Keratinocyte (primary cell): ENCODE results near the gene RASA3. TPM values are rescaled to one million over a fixed set of nuclear protein-coding genes. Genes with fewer than 3 reads are reported as not detected.

ENCODE experiments used
- DNase-seq: peaks from one replicate; pipeline ENCODE4 v3.0.0-alpha.2; 2011; ENCODE audit warnings: low read depth, missing footprints, low spot score
- FAIRE-seq: peaks from 2 replicates; lab custom pipeline; 2011; peaks lifted over from hg19 to GRCh38; lab: Jason Lieb, UNC
- H2AFZ ChIP-seq: 2 replicates; pipeline ENCODE4 v1.6.0; 2012; ENCODE audit warnings: low read length, control low read depth, inconsistent platforms; ENCODE audit not compliant: control insufficient read depth
- H3K27ac ChIP-seq: 2 replicates; pipeline ENCODE4 v1.5.1; 2011; ENCODE audit warnings: low read length; ENCODE audit not compliant: control insufficient read depth, insufficient read depth
- H3K27me3 ChIP-seq: 3 replicates; pipeline ENCODE4 v1.6.0; 2011; ENCODE audit warnings: low read length; ENCODE audit not compliant: control insufficient read depth, insufficient read depth; ENCODE audit errors: extremely low read depth
- H3K36me3 ChIP-seq, 2 experiments: 2 replicates in 1 of 2; 3 replicates in 1 of 2; pipeline ENCODE4 v1.5.1; 2011; ENCODE audit warnings: low read length in 2 of 2, mild to moderate bottlenecking in 1 of 2; ENCODE audit not compliant: control insufficient read depth in 2 of 2, insufficient read depth in 2 of 2; ENCODE audit errors: extremely low read depth in 1 of 2
- H3K4me1 ChIP-seq: 3 replicates; pipeline ENCODE4 v1.5.1; 2011; ENCODE audit warnings: low read length; ENCODE audit not compliant: control insufficient read depth, insufficient read depth; ENCODE audit errors: extremely low read depth
- H3K4me2 ChIP-seq: 3 replicates; pipeline ENCODE4 v1.6.0; 2011; ENCODE audit warnings: low read depth, low read length; ENCODE audit not compliant: control insufficient read depth, insufficient read depth; ENCODE audit errors: extremely low read depth
- H3K4me3 ChIP-seq, 3 experiments: fragments of 200-600 bp in 1 of 3; sonication (generic) in 1 of 3; 2 replicates in 2 of 3; 3 replicates in 1 of 3; pipeline ENCODE4 v1.5.1; 2011 to 2016; ENCODE audit warnings: low read length in 3 of 3, mild to moderate bottlenecking in 3 of 3, control low read depth in 2 of 3, inconsistent platforms in 1 of 3, low read depth in 1 of 3, mixed read lengths in 1 of 3, mixed run types in 1 of 3, moderate library complexity in 1 of 3; ENCODE audit not compliant: control insufficient read depth in 2 of 3, insufficient read depth in 2 of 3; ENCODE audit errors: extremely low read depth in 1 of 3
- H3K79me2 ChIP-seq: 2 replicates; pipeline ENCODE4 v1.6.0; 2012; ENCODE audit warnings: low read length; ENCODE audit not compliant: control insufficient read depth, insufficient read depth
- H3K9ac ChIP-seq: 3 replicates; pipeline ENCODE4 v1.6.0; 2011; ENCODE audit warnings: low read length; ENCODE audit not compliant: control insufficient read depth, insufficient read depth; ENCODE audit errors: extremely low read depth
- H3K9me1 ChIP-seq: 3 replicates; pipeline ENCODE4 v1.6.0; 2011; ENCODE audit warnings: low read length; ENCODE audit not compliant: control insufficient read depth, insufficient read depth; ENCODE audit errors: extremely low read depth
- H3K9me3 ChIP-seq: 2 replicates; pipeline ENCODE4 v1.5.1; 2012; ENCODE audit warnings: low read depth, low read length; ENCODE audit not compliant: control insufficient read depth
- H4K20me1 ChIP-seq: 3 replicates; pipeline ENCODE4 v1.6.0; 2011; ENCODE audit warnings: low read length; ENCODE audit not compliant: control insufficient read depth, insufficient read depth; ENCODE audit errors: extremely low read depth
- CTCF ChIP-seq, 3 experiments: IDR thresholded peaks in 1 of 3; conservative IDR thresholded peaks in 1 of 3; optimal IDR thresholded peaks in 1 of 3; 2 replicates in 2 of 3; 3 replicates in 1 of 3; pipeline versions ENCODE3 to v1.5.1; 2011; ENCODE audit warnings: low read length in 3 of 3, mild to moderate bottlenecking in 3 of 3, moderate library complexity in 2 of 3, control low read depth in 1 of 3, inconsistent platforms in 1 of 3; ENCODE audit not compliant: insufficient read depth in 2 of 3; ENCODE audit errors: extremely low read depth in 1 of 3
- EZH2 ChIP-seq: IDR thresholded peaks from one replicate; pipeline ENCODE4 v1.6.1; 2012; ENCODE audit warnings: inconsistent platforms, mild to moderate bottlenecking, low read length, moderate library complexity
- dilution Hi-C: fragments of 300-500 bp; cut with MboI; formaldehyde crosslinking; loops from one replicate; pipeline ENCODE4 v1.7.0; 2020; ENCODE audit warnings: low sequenced_read_pairs; ENCODE audit not compliant: extremely low pct_ligation_motif_present
- polyA plus RNA-seq, 5 experiments: library from polyadenylated mRNA; depleted of rRNA in 3 of 5; stranded (reverse) in 3 of 5; stranded (forward) in 1 of 5; unstranded in 1 of 5; fragments of >200 nt; gene quantifications; 1 replicate in 1 of 5; 2 replicates in 3 of 5; 3 replicates in 1 of 5; pipeline versions ENCODE4 v1.2.1 to v1.2.3, GENCODE V29; 2011 to 2012; ENCODE audit warnings: missing spikeins in 2 of 5, low read depth in 1 of 5, low replicate concordance in 1 of 5

Gene RASA3
- polyA plus RNA-seq, 1 donor (not counting 4 experiments of a cell fraction or from before 2014, with no cell fraction given): 4.1 TPM

DNA sequence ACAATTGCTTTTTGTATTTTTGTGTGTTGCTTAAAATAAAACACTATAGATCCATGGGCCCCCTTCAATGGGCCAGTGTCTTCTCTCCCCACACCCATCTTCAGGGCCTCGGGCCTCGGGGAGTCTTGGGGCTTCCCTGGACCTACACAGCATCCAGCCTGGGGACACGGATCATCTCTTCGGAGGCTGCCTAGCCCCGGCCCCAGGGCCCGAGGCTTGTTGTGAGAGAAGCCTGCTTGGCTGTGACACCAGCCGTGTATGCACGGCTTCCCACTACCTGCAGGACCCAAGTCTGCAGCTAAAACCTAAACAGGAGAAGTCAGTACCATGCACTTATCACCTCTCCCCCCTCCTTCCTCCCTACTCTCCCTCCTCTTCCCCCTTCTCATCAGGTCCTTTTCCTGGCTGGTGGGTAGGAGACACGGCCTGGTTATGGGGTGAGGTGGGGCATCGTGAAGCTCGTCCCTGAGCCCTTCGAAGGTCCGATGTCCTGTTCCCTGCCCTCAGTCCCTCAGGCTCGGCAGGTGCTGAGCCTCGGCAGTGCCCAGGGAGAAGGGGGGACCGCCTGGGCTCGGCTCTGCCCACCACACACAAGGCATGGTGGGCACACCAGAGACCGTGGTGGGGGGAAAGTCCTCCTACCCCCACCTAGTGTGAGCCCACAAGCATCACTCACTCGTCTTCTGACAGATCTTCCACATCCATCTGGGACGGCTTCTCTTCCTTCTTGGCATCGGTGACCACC, 168.0 kb downstream of the RASA3 start:
- Histone ChIP-seq H2AFZ (no peak overlapping the region), H3K4me2 (no peak overlapping the region), H3K36me3 (no peaks in the 10 kb centered on the region), H3K9me1 (no peaks in the 10 kb centered on the region), H3K27ac (no peak overlapping the region), H3K4me1 (no peaks in the 10 kb centered on the region), H3K79me2 (no peaks in the 10 kb centered on the region), H3K9me3 (peaks cover 15% of the 10 kb centered on the region), H4K20me1 (no peaks in the 10 kb centered on the region), H3K9ac (no peak overlapping the region), H3K4me3 (no peak overlapping the region), H3K27me3 (no peaks in the 10 kb centered on the region)
- TF ChIP-seq EZH2 (no peak), CTCF (optimal IDR thresholded peaks at IDR 0.05 in 1 of 3, IDR thresholded peaks at IDR 0.05 in 1 of 3, conservative IDR thresholded peaks at IDR 0.05 in 1 of 3; ENCODE audit: extremely low read depth in 1 of 3, insufficient read depth in 2 of 3, low read length in 3 of 3) (no peak)
- DNase-seq: no peak
- dilution Hi-C loops: no loop called here
- no peak for FAIRE-seq

DNA sequence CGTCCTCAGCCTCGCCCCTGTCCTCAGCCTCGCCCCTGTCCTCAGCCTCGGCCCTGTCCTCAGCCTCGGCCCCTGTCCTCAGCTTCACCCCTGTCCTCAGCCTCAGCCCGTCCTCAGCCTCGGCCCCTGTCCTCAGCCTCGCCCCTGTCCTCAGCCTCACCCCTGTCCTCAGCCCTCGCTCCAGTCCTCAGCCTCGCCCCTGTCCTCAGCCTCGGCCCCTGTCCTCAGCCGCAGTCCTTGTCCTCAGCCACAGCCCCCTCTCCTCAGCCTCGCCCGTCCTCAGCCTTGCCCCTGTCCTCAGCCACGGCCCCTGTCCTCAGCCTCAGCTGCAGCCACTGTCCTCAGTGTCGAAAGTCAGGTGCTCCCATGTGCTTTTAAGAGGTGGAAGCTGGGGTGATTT, 169.0 kb downstream of the RASA3 start:
- Histone ChIP-seq H3K79me2 (no peaks in the 10 kb centered on the region), H3K4me2 (no peak overlapping the region), H3K27me3 (no peaks in the 10 kb centered on the region), H3K27ac (no peak overlapping the region), H3K9me3 (peaks cover 16% of the 10 kb centered on the region), H3K36me3 (no peaks in the 10 kb centered on the region), H3K4me3 (no peak overlapping the region), H3K9ac (no peak overlapping the region), H3K9me1 (no peaks in the 10 kb centered on the region), H4K20me1 (no peaks in the 10 kb centered on the region), H2AFZ (no peak overlapping the region), H3K4me1 (no peaks in the 10 kb centered on the region)
- TF ChIP-seq CTCF (optimal IDR thresholded peaks at IDR 0.05 in 1 of 3, IDR thresholded peaks at IDR 0.05 in 1 of 3, conservative IDR thresholded peaks at IDR 0.05 in 1 of 3; ENCODE audit: extremely low read depth in 1 of 3, insufficient read depth in 2 of 3, low read length in 3 of 3) (no peak), EZH2 (no peak)
- DNase-seq (no peak), FAIRE-seq (no peak)
- dilution Hi-C loops: no loop called here
